ENCODE measurements around the gene ANO10.
"Not testable (repeated sequence)": the region's sequence is repeated elsewhere in the genome, so short reads cannot be mapped to it uniquely, and the experiment has no call there.

The ANO10 gene

DNA sequence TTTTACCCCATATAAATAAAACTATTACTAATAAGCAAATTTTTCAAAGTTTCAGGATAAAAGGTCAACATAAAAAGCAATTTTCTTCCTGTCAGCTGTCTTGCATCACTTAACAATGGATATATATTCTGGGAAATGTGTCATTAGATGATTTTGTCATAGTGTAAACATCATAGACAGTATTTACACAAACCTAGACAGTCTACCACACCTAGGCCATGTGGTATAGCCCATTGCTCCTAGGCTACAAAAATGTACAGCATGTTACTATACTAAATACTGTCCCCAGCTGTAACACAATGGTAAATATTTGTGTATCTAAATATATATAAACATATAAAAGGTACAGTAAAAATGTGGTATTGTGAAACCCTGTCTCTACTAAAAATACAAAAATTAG, 156.7 kb downstream of the ANO10 start:
- no peak for FAIRE-seq

DNA sequence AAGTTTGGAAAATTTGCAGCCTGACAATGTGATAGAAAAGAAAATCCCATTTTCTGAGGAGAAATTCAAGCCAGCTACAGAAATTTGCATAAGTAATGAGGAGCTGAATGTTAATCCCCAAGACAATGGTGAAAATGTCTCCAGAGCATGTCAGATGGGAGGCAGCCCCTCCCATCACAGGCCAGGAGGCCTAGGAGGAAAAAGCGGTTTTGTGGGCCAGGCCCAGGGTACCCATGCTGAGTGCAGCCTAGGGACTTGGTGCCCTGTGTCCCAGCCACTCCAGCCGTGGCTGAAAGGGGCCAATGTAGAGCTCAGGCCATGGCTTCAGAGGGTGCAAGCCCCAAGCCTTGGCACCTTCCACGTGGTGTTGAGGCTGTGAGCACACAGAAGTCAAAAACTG, 159.2 kb downstream of the ANO10 start:
- FAIRE-seq, result not testable (repeated sequence)

DNA sequence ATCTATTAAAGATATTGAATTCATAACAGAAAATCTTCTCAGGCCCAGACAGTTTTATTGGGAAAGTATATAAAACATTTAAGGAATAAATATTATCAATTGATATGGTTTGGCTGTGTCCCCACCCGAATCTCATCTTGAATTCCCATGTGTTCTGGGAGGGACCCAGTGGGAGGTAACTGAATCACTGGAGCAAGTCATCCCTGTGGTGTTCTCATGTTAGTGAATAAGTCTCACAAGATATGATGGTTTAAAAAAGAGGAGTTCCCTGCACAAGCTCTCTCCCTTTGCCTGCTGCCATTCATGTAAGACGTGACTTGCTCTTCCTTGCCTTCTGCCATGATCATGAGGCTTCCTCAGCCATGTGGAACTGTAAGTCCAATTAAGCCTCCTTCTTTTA, 160.5 kb downstream of the ANO10 start:
- no peak for FAIRE-seq

DNA sequence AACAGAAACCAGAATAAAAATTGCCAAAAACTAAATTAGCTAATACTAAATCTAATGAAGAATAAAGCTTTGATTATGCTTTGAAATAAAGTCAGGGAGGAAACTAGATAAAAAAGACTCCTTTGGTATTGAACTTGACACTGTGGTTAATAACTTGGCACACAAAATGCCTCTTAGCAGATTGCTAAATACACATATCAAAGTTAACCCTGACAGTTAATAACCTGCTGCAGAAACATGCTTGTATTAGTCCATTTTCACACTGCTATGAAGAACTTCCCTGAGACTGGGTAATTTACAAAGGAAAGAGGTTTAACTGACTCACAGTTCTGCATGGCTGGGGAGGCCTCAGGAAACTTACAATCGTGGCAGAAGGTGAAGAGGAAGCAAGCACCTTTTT, 164.8 kb downstream of the ANO10 start:
- not testable (repeated sequence) for FAIRE-seq

DNA sequence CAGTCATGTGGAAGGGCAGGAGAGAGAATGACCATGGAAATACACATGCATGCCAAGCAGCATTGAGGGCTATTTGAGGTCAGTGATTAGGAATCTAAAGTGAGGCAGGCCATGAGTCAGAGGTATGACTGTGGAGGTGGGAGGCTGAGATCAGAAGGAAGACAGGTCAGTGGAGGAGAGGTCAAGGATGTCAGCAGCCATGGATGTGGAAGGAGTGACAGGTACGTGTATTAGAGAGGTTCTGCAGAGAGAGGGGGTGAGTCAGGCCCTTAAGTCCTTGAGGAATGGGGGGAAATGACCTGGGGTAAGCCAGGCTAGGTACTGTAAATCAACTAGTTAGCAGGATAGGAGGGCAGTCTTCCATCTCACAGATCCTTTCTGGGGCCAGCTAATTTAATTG, 166.6 kb downstream of the ANO10 start:
- no peak for FAIRE-seq

DNA sequence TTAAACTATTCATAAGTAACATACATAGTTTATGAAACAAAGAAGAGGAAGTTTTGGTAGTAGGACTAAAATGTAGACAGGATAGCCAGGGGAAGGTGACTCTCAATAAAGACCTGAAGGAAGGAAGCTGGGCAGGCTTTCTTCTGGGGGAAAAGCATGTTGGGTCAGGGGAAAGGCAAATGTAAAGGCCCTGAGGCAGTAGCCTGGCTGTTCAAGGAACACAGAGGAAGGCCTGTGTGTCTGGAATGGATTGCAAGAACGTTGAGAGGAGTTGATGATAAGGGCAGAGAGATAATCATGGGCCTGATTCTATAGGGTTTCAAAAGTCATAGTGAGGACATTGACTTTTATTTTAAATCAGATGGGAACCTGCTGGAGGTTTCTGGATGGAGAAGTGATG, 167.8 kb downstream of the ANO10 start:
- no peak for FAIRE-seq

DNA sequence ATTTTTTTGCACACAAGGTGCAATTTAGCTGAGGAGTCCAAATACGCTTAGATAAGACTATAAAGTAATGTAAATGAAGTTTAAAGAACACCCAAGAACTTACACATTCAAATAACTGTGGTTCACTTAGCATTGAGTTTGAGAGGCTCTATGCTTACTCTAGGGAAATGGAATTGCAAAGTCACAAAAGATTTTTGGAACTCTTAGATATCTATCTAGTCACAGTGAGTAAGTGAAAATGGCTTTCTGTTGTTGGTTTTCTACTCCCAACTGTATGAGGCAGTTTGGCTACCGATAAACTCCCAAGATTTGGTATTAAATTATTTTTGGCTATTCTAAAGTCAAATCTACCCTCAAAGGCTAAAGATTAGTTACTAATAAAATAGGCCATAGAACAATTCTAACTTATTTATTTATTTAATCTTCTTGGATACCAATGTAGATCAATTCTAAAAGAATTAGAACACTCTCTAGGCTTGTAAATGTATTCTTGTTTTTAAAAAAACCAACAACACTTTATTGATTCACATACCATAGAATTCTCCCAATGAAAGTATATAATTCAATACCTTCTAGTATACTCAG, 170.0 kb downstream of the ANO10 start:
- no peak for FAIRE-seq

DNA sequence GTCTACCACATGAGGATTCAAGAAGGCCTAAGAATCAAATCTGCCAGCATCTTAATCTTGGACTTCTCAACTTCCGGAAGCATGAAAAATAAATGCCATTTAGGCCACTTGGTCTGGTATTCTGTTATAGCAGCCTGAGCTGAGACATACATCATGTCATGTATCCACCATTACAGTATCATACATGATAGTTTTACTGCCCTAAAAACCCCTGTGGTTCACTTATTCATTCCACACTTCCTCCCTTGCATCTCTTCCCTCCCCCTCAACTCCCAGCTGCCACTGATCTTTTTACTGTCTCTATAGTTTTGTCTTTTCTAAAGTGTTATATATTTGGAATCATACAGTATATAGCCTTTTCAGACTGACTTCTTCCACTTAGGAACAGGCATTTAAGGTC, 173.7 kb downstream of the ANO10 start:
- no peak for FAIRE-seq

DNA sequence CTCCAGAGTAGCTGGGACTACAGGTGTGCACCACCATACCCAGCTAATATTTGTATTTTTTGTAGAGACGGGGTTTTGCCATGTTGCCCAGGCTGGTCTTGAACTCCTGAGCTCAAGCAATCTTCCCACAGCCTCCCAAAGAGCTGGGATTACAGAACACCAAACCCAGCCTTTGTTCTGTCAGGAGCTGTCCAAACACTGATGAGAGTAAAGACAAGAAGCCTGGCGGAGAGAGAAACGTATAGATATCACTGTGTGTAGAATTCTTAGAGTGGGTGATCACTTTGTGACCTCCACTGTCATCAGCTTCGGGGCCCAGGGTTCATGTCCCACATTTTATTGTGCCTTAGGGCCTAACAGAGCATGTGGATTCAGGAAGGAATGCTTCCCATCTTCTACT, 176.0 kb downstream of the ANO10 start:
- FAIRE-seq, result no peak

DNA sequence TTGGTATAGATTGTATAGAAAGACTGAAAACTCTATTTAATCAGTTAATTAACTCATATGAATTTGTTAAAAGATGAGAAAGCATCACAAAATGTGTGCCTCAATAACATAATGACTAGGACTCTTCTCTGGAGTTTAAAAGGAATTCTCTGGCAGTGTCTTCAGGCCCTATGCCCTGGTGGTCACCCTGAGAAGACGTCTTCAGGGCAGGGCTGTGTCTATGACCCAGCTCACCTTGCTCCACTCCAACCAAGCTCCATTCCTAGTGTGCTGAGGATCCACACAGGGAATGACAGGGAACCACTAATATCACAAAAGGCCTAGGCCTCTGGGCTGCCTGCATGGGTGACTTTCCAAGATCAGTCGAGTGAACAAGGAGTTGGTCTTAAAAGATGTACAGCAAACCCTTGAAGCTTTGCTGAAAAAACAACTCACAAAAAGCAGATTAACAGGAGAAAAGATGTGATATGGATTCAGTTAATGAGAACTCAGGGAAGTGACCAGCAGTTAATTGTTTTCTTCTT, 178.9 kb downstream of the ANO10 start:
- FAIRE-seq, result no peak

DNA sequence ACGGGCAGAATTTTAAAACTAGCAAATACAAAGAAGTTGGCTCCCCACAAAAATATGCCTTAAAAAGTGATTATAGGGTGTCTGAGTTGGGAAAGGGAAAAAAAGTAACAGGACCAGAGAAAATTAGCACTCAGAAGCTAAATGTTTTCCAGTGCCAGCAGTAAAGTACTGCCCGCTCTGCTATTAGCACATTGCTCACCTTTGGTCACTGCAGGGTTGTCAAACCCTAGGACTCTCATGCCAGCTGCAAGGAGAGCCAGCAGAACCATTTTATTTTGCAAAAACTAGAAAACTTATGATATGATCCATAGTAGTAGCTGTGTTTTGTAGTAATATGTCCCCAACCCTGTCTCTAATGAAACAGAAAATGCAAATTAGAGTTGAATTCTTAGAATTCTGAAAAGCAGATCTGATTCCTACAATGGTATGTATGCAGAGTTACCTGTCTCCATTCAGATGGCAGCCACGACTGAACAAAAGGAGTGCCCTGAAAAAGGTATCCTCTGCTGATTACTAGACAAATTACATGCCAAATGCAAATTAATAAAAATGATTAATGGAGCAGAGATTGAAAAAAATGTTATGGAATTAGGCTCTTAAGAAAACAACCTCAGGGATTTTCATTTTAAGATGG, 185.2 kb downstream of the ANO10 start:
- no peak for FAIRE-seq

DNA sequence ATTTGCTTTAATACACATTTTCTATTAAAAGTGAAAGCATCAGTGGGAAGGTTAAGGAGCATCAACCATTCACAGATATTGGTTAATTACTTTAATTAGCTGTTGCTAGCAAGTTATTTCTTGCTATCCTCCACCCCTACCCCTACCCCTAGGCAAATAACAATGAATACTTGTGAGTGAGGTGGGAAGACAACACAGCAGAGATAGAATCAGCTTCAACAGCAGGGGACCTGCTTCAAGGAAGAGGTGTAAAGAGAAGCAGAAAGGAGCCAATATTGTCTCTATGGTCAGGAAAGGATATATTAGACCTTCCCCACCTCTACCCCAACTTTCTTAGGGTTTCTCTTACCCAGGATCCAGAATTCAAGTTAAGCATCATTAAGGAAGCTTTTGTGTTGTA, 186.1 kb downstream of the ANO10 start:
- no peak for FAIRE-seq

DNA sequence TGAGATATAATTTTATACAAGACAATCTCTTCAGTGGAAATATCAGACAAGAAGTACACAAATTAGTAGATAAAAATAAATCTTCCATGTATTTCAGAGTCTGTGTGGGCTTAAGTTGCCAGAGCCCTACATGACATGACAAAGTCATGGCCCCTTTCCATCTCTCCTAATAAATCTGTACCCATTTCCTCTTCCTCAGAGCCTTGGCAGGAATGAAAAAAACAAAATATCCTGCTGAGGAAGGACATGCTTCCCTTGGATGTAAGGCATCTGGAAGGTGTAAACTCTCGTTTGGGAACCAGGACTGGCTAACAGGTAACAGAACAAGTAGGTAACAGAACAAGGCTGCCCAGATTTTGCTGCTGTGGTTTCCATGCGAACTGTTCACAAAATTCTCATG, 187.4 kb downstream of the ANO10 start:
- no peak for FAIRE-seq

DNA sequence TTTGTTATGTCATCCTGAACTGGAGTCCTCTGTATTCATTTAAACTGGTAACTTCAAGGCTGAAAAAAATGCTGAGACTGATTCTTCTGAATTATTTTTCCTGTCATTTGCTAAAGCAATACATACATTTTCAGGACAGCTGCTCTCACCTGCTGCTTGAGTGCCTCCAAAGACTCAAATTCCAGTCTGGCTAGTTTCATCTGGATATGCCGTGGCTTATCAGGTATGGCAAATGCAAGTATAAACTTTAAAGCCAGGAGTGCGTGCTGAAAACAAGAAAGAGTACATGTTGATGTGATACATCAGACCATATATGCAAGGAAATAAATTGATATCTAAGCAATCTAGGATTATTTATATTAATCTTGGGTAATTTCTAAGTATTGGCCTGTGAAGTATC, 189.3 kb downstream of the ANO10 start:
- no peak for FAIRE-seq

DNA sequence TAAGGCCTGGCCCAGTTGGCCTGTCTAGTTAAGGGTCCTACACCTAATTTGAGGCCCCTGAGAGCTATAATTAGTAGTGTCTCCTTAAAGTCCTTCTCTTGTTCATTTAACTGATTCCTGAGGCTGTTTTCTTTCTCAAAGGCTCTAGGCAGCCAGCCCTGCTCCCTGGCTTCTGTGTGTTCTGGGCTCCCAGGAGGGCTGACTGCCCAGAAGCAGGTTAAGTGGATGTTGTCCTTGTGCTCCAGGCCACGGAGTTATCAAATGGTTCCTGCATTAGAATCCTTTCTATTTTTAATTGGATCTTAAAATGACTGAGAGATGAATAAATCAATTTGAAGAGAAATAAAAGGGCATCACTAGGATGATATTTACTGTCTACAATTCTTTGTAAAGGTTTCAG, 195.4 kb downstream of the ANO10 start:
- FAIRE-seq, result no peak

DNA sequence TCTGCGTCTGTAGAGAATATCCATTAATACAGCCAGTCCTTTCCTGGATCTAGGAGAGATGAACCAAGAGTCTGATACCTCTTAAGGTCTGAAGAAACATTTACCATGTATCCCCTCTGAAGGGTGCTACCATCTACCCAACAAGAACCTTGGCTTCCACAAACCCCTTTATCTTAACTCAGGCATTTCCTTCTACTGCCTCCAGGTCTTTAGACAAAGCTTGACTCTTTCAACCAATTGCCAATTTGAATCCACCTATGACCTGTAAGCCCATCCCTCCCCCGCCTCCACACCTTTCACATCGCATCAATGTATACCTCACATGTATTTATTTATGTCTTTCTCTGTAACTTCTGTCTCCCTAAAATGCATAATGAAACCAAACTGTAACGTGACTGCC, 196.0 kb downstream of the ANO10 start:
- FAIRE-seq, result no peak

DNA sequence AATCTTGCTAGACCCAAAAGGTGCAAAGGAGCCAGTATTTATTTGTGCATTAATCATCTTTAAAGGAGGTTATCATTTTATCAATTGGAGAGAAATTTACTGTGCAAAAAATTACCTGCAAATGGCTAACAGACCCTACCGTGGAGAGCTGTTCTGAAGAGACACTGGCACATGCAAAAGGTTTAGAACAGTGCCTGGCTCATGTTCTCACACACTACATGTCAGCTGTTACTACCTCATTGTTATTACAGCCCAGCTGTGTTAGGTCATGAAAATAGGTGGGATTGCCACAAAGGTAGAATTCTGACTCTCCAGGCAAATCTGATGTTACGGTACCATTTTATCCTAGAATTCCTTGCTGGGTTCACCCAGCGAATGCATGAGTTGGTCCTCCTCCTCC, 198.2 kb downstream of the ANO10 start:
- no peak for FAIRE-seq

DNA sequence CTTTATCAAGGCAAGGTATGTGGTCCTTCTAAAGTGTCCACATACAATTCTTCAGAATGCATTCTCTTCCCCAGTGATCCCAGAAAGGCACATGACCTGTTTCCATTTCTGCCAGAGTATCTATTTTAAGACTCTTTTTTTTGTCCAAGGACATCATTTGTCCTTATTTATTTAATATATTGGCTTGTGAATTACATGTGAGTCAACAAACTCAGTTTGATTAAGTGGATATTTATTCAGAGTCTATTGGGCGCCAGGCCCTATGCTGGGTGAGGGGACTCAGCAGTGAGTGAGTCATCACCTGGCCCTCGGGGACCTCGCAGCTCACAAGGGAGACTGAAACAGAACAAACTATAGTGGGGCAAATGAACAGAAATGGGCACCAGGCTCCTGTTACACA, 198.7 kb downstream of the ANO10 start:
- no peak for FAIRE-seq

DNA sequence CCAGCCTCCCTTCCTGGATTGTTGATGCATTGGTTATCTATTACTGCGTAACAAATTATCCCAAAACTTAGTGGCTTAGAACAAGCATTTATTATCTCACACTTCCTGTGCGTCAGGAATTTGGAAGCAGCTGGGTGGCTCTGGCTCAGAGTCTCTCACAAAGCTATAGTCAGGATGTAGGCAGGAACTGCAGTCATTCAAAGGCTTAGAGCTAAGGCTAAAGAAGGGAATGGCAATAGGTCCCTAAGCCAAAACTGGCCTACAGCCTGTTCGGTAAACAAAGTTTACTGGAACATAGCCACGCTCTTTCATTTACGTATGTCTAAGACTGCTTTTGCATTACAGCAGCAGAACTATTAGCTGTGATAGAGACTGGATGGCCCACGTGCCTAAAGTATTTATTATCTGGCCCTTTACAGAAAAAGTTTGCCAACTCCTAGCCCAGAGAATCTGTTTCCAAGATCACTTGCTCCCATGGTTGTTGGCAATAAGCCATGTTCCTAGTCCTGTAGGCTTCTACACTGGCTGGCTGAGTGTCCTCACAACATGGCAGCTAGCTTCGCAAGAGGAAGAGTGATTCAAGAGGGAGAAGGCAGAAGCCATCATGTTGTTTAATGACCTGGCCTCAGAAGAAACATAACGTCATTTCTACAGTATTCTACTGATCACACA, 203.1 kb downstream of the ANO10 start:
- no peak for FAIRE-seq

DNA sequence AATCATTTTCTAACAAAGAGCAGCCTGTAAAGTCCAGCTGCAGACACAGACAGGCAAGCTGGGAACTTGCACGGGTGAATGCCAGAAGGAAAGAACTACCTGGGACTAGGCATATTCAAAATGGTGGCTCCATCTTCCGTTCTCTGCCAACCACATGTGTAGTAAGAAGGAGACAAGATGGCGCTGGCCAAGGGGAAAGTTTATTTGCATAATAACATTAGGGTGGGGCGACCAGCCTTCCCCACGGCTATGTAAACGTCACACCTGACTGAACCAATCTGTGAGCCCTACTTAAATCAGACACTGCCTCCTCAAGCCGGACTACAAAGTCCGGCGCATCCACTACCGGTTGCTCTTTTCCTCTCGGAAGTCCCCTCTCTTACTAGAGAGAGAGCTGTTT, 204.7 kb downstream of the ANO10 start:
- no peak for FAIRE-seq

DNA sequence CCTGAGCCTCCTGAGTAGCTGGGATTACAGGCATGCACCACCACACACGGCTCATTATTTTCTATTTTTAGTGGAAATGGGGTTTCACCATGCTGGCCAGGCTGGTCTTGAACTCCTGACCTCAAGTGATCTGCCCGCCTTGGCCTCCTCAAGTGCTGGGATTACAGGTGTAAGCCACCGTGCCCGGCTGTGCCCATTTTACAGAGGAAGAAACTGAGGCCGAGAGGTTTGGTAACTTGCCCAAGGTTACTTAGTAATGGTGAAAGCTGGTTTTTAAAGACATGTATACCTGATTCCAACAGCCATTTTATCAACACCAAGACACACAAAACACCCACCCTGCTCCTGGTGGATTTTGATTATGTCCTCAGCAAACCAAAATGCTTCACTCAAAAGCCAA, 206.7 kb downstream of the ANO10 start:
- FAIRE-seq, result no peak

DNA sequence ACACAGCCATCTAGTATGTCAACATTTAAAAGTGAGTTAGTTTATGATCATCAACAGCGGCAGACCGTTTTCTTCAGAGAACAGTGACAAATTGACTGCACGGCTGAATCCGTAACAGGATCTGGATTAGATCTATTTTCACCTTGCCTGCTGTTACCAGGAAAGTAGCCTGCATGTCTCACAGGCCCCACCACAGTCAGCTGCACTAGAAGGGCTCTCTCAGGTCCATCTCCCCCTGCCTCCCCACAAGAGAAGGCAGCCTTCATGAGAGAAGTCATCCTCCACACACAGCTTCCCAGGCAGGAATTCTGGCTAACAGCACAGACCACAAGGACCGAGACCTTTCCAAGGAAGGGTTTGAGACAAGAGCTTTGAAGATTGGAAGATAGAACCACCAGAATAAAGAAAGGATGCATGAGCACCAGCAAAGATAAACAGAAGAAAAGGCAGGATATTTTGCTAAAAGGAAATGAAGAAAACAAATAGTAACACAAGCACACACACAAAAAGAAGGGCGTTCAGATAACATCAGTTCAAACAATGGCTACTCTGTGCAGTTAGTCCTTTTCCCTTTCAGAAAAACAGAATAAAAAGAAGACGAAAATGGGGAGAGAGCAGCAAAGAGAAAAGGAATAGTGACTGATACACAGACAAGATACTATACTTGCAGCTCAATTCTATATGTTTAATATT, 208.0 kb downstream of the ANO10 start:
- FAIRE-seq, result no peak

DNA sequence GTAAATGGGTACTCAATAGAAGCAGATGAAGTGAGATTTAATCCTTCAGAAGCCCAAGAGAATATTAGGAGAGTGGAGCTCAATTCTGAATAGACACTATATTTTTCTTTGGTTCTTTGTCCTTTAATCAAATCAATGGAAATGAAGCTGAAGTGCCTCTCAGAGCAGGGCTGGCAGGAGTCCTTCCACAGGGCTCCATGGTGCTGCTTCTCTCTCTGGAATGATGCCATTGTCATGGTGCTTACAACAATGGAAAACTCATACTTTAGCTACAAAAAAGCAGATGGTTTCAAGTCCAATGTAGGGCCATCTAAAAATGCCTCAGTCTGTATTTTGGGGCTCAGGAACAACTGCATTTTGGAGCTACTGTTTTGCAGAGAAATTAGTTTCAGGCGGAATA, 210.4 kb downstream of the ANO10 start:
- no peak for FAIRE-seq

DNA sequence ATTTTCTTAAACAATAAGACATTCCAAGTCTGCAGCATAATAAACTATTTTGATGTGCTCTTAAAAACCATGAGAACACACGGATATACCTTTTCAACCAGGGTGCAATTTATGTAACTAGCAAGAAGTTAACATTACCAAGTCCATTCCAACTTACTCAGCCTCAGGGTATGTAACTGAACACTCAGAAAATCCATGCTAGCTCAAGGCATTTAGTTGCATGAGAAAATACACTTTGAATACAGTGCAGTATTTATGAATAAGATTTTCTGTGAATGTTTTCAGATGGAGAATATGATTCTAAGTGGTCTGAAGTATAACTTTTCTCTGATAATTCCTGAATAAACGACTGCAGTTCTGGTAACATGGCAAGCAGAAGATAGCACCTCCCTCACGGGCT, 211.2 kb downstream of the ANO10 start:
- FAIRE-seq, result no peak

Measured in endometrium (tissue), 2 donors.